ENCODE data around the gene BATF.

The BATF gene

GRCh38 chr14:75531660-75532317 lies 9.5 kb downstream of the BATF start:
- DNase-seq (ENCODE audit: low read depth in 2 of 2): no peak

GRCh38 chr14:75533791-75534555 lies 11.7 kb downstream of the BATF start:
- DNase-seq (ENCODE audit: low read depth in 2 of 2): no peak

- no peak for DNase-seq (ENCODE audit: low read depth in 2 of 2)
These were observed 13.1 kb downstream of the BATF start for GRCh38 chr14:75535164-75535898.

GRCh38 chr14:75537071-75537470 lies 14.8 kb downstream of the BATF start:
- DNase-seq (ENCODE audit: low read depth in 2 of 2): no peak

- DNase-seq (ENCODE audit: low read depth in 2 of 2): no peak
These were observed 16.9 kb downstream of the BATF start for GRCh38 chr14:75539162-75539560.

- DNase-seq (ENCODE audit: low read depth in 2 of 2): no peak
These were observed 17.6 kb downstream of the BATF start for GRCh38 chr14:75539561-75540478.

GRCh38 chr14:75540479-75540851 lies 18.2 kb downstream of the BATF start:
- DNase-seq (ENCODE audit: low read depth in 2 of 2): no peak

GRCh38 chr14:75542588-75543091 lies 20.4 kb downstream of the BATF start:
- DNase-seq (ENCODE audit: low read depth in 2 of 2): peak; percentile 70 to 73

- no peak for DNase-seq (ENCODE audit: low read depth in 2 of 2)
These were observed 21.0 kb downstream of the BATF start for GRCh38 chr14:75543253-75543652.

GRCh38 chr14:75543786-75544185 lies 21.5 kb downstream of the BATF start:
- DNase-seq (ENCODE audit: low read depth in 2 of 2): no peak

GRCh38 chr14:75545907-75546306 lies 23.6 kb downstream of the BATF start:
- DNase-seq (ENCODE audit: low read depth in 2 of 2): no peak

- DNase-seq (ENCODE audit: low read depth in 2 of 2): no peak
These were observed 25.4 kb downstream of the BATF start for GRCh38 chr14:75547552-75548250.

GRCh38 chr14:75548544-75548943 lies 26.3 kb downstream of the BATF start:
- no peak for DNase-seq (ENCODE audit: low read depth in 2 of 2)

GRCh38 chr14:75549169-75549568 lies 26.9 kb downstream of the BATF start:
- no peak for DNase-seq (ENCODE audit: low read depth in 2 of 2)

GRCh38 chr14:75551021-75551420 lies 28.8 kb downstream of the BATF start:
- DNase-seq (ENCODE audit: low read depth in 2 of 2): no peak

- DNase-seq (ENCODE audit: low read depth in 2 of 2): no peak
These were observed 30.9 kb downstream of the BATF start for GRCh38 chr14:75553157-75553556.

GRCh38 chr14:75553761-75554364 lies 31.6 kb downstream of the BATF start:
- no peak for DNase-seq (ENCODE audit: low read depth in 2 of 2)

- no peak for DNase-seq (ENCODE audit: low read depth in 2 of 2)
These were observed 32.2 kb downstream of the BATF start for GRCh38 chr14:75554482-75554881.

- no peak for DNase-seq (ENCODE audit: low read depth in 2 of 2)
These were observed 36.2 kb downstream of the BATF start for GRCh38 chr14:75558440-75558839.

GRCh38 chr14:75559045-75559444 lies 36.8 kb downstream of the BATF start:
- DNase-seq (ENCODE audit: low read depth in 2 of 2): no peak
